ENCODE results near the gene NSUN5.
A peak's percentile ranks its signal among the peaks of the same experiment; 100 is the strongest.
"Not testable (repeated sequence)": the region's sequence is repeated elsewhere in the genome, so short reads cannot be mapped to it uniquely, and the experiment has no call there.

NSUN5 gene

DNA sequence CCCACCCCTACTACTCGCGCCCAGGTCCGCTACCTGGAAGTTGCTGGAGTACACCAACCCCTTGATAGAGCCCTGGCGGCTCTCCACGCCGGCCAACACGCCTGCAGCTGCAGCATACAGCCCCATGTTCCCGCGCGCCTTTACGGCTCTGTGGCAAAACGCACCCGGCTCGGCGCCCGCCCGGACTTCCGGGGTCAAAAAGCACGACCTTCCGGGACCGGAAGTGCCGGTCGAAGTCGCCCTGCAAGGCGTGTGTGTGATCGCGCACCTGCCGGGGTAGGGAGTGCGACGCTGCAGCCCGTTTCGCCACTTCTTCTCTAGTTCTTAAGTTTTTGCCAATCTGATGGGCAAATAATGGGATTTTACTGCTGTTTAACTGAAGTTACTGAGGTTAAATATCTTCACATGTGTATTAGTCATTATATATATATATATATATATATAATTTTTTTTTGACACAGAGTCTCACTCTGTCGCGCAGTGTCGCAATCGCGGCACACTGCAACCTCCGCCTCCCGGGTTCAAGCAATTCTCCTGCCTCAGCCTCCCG, at the start of gene NSUN5:
TSS of gene NSUN5 (minus strand) at position 162 of the 550 bp plus-strand sequence. CDS start at position 126, 36 bp downstream.
- no peak for DNase-seq (ENCODE audit: low read depth in 2 of 2)

- DNase-seq (ENCODE audit: low read depth in 2 of 2), result no peak
Observed at GRCh38 chr7:73356159-73356558, 47.5 kb upstream of the NSUN5 start.

DNA sequence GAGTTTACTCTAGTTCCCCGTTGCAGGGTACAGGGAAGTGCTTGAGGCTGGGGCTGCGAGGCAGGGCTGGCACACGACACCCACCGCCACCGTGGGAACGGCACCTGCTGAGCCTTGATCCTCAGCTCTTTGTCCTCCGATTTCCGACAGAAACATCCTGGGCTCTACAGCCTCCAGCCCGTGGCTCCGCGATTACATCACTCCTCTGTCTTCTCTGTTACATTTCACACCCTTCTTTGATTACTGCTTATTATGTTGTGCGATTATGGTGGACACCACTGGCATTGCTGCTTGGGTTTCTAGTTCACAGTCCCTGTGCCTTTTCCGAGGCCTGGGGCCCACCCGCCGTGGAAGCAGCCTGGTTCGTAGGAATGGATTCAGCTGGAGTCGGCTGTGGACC, 46.2 kb upstream of the NSUN5 start:
- DNase-seq (ENCODE audit: low read depth in 2 of 2), result no peak

- DNase-seq (ENCODE audit: low read depth in 2 of 2), result no peak
Observed at GRCh38 chr7:73354196-73354595, 45.6 kb upstream of the NSUN5 start.

DNA sequence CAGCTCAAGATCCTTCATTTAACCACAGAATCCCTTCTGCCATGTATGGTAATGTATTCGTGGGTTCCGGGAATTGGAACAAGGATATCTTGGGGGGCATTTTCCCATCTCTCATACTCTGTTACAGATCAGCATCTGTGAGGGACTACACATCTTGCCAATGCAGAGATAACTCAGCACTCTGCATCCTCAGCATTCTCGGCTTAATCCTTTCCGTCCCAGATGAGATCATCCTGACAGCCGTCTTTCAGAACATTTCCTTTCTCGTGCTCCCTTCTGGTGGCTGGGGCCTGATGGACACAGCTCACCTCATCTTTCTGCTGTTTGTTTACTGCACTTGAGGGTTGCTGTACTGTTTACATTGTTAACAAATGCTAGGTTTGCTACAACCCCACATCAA, 44.6 kb upstream of the NSUN5 start:
- DNase-seq (ENCODE audit: low read depth in 2 of 2), result no peak

DNA sequence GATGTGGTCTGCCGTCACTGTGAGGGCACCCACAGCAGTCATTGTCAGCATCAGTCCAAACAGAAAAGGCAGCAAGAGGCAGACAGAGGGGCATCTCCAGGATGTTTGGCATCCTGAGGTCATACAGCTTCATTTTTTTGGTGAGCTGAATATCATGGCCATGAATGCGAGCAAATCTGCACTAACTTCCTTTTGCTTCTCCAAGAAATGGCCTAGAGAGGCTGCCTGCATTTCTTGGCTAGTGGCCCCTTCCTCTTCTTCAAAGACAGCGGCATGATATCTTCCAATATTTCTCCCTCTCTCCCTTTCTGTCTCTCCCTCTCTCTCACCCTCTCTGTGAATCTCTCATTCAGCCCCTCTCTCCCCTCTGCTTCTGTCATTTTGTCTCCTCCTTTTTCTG, 44.2 kb upstream of the NSUN5 start:
- no peak for DNase-seq (ENCODE audit: low read depth in 2 of 2)

GRCh38 chr7:73351447-73352167, 43.0 kb upstream of the NSUN5 start:
- no peak for DNase-seq (ENCODE audit: low read depth in 2 of 2)

DNA sequence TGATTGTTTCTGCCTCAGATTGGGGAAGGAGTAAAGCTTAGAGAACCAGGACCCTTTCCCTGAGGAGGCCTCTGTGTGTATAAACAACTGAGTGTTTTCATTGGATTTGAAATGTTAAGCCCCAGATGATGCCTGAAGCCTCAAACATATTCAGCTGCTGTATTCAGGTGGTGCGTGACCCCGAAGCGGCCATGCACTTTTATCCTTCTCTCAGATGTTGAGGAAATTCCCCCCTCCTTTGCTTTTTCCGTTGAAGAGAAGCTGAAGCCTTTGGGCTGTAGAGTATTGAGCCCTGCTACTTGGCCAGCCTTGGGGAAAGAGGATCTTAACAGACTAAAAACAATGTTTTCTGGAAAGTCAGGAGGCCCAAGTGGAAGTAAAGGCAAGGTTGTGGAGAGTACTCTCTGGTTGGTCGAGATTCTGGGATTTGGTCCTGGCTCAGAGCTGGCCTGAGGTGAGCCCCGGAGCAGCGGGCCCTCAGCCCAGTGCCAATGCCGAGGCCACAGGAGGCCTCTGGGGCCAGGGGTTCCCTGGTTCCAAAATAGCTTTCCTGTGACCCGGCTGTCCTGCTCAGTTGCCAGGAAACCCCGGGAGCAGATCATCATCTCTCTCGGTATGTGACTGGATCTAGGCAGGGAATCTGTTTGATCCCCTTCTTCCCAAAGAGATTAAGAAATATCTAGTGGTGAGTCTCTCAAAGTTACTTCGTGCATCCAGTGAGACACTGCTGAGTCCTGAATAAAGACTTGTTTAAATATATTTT, 41.9 kb upstream of the NSUN5 start:
- DNase-seq (ENCODE audit: low read depth in 2 of 2), result no peak

GRCh38 chr7:73349763-73350162, 41.1 kb upstream of the NSUN5 start:
- no peak for DNase-seq (ENCODE audit: low read depth in 2 of 2)

GRCh38 chr7:73345951-73346350, 37.3 kb upstream of the NSUN5 start:
- DNase-seq (ENCODE audit: low read depth in 2 of 2), result no peak

- DNase-seq (ENCODE audit: low read depth in 2 of 2), result no peak
Observed at GRCh38 chr7:73345538-73345937, 36.9 kb upstream of the NSUN5 start.

DNA sequence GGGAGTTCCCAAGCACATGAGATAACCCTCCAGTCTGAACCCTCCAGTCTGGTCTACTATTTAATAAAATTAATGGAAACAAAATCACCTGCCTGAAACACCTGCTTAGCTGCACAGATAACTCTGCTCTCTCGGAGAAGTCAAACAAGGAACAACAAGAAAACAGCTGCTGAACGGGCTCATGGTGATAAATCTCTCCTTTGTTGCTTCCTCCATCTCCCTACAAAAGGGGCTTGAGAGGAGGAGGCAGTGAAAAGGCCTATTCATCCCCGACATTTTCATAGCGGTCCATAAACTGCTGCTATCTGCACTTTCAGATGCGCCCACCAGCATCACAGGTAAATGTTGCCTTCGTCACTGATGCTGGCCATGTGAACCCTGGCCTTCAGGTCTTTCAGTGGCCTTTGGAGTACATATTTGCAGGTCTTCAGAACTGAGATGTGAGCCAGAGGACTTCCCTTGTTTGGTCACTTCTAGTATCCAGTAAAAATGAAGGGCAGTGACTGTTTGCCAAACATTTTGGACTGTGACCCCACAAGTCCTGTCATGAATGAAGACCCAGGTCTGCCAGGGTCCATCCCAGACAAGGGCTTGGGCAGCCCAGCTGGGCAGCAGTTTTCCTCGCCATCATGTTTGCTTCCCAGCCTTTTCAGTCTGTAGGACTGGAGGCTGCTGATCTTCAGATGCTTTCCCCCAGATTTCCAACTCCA, 35.2 kb upstream of the NSUN5 start:
- DNase-seq (ENCODE audit: low read depth in 2 of 2), result no peak

DNA sequence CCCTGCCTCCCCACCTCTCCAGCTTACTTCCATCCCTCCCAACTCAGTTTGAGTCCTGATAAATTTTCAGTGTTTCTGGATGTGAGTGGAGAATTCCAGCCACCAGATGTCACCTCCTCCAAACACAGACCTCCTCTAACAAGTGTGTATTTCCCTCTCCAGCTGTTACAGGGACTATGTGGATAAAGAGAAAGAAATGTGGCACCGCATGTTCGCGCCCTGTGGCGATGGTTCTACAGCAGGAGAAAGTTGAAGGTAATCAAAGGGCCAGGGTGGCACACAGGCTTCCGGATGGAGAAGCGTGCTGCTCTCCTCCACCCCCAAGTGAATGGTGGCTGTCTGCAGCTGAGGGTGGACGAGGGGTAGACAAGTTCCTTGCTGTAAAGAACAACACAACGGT, 34.0 kb upstream of the NSUN5 start:
- peak; percentile 15 to 17 for DNase-seq (ENCODE audit: low read depth in 2 of 2)

- peak; percentile 14 to 20 for DNase-seq (ENCODE audit: low read depth in 2 of 2)
Observed at GRCh38 chr7:73341877-73342276, 33.3 kb upstream of the NSUN5 start.

GRCh38 chr7:73340514-73340913, 31.9 kb upstream of the NSUN5 start:
- DNase-seq (ENCODE audit: low read depth in 2 of 2), result no peak

- no peak for DNase-seq (ENCODE audit: low read depth in 2 of 2)
Observed at GRCh38 chr7:73338321-73338720, 29.7 kb upstream of the NSUN5 start.

GRCh38 chr7:73332447-73332846, 23.8 kb upstream of the NSUN5 start:
- no peak for DNase-seq (ENCODE audit: low read depth in 2 of 2)

DNA sequence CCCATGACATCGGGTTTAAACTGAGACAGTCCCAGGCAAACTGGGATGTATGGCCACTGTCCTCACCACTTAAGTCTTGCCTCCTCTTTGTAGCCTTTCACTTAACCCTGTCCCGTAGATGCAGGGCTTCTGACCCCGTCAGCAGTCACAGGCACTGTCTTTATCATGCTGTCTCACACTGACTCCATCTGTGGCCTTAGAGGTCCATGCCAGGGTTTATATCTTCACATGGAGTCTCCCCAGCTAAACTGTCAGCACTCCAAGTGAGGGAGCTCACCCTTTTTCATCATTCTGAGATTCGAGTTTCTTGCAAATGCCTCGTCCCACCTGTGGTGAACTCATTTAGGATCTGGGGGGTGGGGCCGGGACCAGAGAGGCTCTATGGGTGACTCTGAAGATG, 22.1 kb upstream of the NSUN5 start:
- DNase-seq (ENCODE audit: low read depth in 2 of 2), result no peak

DNA sequence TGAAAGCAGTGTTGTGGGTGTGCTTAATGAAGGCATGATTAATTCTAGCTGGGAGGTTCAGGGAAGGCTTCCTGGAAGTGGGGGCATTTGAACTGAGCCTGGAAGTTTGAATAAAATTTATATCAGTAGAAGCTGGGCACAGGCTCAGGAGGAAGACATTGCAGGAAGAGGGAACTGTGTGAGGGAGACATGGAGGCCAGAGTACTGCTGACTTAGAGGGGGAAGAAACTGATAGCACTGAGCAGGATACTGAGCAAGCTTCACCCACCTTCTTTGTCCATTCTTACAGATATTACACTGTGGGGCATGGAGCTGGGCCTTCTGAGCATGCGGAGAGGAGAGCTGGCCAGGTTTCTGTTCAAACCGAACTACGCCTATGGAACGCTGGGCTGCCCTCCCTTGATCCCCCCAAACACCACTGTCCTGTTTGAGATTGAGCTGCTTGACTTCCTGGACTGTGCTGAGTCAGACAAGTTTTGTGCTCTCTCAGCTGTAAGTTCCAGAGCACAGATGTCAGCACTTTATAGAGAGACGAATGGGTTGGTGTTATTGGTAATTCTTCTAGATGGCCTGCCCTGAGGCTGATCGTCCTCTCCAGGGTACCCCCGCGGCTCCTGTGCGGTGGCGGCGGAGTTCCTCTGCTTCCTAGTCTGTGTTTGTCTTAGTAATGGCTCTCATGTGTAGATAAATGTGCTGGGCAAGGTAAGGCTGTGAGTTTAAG, 21.4 kb upstream of the NSUN5 start:
- no peak for DNase-seq (ENCODE audit: low read depth in 2 of 2)

- DNase-seq (ENCODE audit: low read depth in 2 of 2), result no peak
Observed at GRCh38 chr7:73328696-73329095, 20.1 kb upstream of the NSUN5 start.

GRCh38 chr7:73327922-73328321, 19.3 kb upstream of the NSUN5 start, which contains the start of the genes FKBP6 and TRIM50:
FKBP6 (plus strand) TSS chr7:73328161; CDS start chr7:73328429, 268 bp downstream.
TRIM50 (minus strand) TSS chr7:73328082; CDS start chr7:73324787, 3,295 bp downstream.
- DNase-seq (ENCODE audit: low read depth in 2 of 2), result not testable (repeated sequence)
